ENCODE data around the gene HNRNPK.

HNRNPK gene

GRCh38 chr9:83936523-83936922, 43.5 kb downstream of the HNRNPK start:
- in situ Hi-C loops (cut with HindIII; ENCODE audit: low sequenced_read_pairs), result loop anchor here (25.0 kb wide), 1 partner anchor 326 kb away; no protein-coding TSS in a partner anchor

GRCh38 chr9:83935276-83935935, 44.6 kb downstream of the HNRNPK start:
- in situ Hi-C loops (cut with HindIII; ENCODE audit: low sequenced_read_pairs), result loop anchor here (25.0 kb wide), 1 partner anchor 327 kb away; no protein-coding TSS in a partner anchor

DNA sequence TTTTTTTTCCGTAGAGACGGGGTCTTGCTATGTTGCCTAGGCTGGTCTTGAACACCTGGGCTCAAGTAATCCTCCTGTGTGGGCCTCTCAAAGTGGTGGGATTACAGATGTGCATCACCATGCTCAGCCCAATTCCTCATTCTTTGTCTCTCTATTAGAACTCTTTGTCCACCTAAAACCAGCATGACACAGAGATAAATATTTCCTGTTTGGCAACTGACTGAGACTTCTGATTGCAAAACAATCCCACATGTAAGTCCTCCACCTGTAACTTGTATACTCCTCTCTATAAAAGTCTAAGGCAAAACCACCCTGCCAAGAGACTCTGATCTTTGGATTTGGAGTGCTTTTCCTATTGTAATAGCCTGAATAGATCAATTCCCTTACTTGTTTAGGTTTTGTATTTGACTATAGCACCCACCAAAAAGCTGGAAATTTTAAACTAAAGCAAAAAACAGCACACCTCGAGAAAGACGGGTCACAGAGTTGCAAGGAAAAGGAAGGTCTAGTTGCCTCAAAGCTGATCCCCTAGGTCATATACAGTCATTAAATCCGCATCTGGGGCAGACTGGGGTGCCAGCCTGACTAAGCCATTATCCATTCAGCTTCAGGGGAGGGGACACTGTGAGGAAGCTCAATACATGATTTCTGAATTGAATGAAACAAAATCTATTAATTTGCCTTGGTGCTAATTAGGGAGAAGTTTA, 45.3 kb downstream of the HNRNPK start:
- in situ Hi-C loops (cut with HindIII; ENCODE audit: low sequenced_read_pairs), result loop anchor here (25.0 kb wide), 1 partner anchor 328 kb away; no protein-coding TSS in a partner anchor

- in situ Hi-C loops (cut with HindIII; ENCODE audit: low sequenced_read_pairs), result loop anchor here (25.0 kb wide), 1 partner anchor 329 kb away; no protein-coding TSS in a partner anchor
Measured at GRCh38 chr9:83933790-83934189, 46.2 kb downstream of the HNRNPK start.

- in situ Hi-C loops (cut with HindIII; ENCODE audit: low sequenced_read_pairs), result loop anchor here (25.0 kb wide), 1 partner anchor 329 kb away; no protein-coding TSS in a partner anchor
Measured at GRCh38 chr9:83932851-83933250, 47.2 kb downstream of the HNRNPK start.

GRCh38 chr9:83932011-83932410, 48.0 kb downstream of the HNRNPK start:
- in situ Hi-C loops (cut with HindIII; ENCODE audit: low sequenced_read_pairs), result loop anchor here (25.0 kb wide), 1 partner anchor 330 kb away; no protein-coding TSS in a partner anchor

DNA sequence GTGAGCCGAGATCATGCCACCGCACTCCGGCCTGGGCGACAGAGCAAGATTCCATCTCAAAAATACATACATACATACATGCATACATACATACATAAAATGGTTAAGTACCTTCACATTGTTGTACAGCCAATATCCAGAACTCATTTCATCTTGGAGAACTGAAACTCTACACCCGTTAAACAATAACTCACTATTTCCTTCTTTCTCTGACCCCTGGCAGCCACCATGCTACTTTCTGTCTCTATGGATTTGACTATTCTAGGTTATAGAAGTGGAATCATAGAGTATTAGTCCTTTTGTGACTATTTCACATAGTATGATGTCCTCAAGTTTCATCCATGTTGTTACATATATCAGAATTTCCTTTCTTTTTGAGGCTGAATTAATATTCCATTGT, 49.1 kb downstream of the HNRNPK start:
- in situ Hi-C loops (cut with HindIII; ENCODE audit: low sequenced_read_pairs), result loop anchor here (25.0 kb wide), 1 partner anchor 331 kb away; no protein-coding TSS in a partner anchor

DNA sequence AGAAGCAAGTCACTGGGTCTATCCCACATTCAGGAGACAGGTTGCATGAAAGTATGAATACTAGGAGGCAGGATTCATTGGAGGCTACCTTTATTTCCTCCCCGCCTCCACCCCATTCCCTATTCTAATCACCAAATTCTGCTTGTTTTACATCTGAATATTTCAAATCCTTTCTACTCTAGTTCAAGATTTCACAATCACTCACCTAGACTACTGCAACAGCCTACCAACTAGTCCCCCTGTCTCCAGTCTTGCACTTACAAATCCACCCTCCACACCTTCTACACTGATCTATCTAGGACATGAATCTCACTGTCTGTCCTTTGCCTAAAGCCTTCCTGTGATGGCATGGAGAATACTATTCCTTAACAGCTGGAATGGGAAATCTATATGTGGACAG, 52.4 kb downstream of the HNRNPK start:
- in situ Hi-C loops (cut with HindIII; ENCODE audit: low sequenced_read_pairs), result loop anchor here (25.0 kb wide), 1 partner anchor 335 kb away; no protein-coding TSS in a partner anchor

- in situ Hi-C loops (cut with HindIII; ENCODE audit: low sequenced_read_pairs), result no loop called here
Measured at GRCh38 chr9:83920927-83921707, 58.9 kb downstream of the HNRNPK start, which contains the start of gene KIF27. Gene KIF27, minus strand, starts transcription at chr9:83921432. Its CDS starts 5,841 bp downstream, at chr9:83915591.

DNA sequence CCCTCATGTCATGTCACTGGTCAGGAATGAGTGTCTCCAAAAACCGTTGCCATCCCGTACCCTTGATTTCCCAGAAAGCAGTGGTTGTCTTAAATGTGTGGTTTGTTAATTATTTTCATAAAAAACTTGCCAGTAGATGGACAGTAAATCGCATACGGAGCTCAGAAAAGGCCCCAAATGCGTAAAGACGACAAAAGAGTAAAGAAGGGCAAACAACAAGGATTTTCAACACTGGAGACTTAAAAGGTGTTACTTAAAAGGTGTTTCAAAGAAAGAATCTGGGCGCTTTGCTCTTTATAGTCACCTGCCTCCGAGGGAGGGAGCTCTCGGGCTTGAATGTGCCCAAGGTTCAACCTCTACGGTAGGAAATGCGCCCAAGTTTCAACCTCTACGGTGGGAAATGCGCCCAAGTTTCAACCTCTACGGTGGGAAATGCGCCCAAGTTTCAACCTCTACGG, 59.5 kb downstream of the HNRNPK start:
- in situ Hi-C loops (cut with HindIII; ENCODE audit: low sequenced_read_pairs), result no loop called here

DNA sequence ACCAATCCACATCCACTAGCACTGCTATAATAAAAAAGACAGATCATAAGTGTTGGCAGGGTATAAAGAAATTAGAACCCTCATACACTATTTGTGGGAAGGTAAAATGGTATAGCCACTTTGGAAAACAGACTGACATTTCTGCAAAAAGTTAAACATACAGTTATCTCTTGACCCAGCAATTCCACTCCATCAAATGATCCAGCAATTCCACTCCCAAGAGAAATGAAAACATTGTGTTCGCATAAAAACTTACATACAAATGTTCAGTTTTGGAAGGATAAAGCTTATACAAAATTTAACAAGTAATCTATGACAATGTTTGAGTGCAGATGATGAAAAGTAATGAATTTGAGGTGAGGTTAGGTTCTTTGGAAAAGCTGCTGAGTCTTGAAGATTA, 60.9 kb downstream of the HNRNPK start:
- in situ Hi-C loops (cut with HindIII; ENCODE audit: low sequenced_read_pairs), result no loop called here
